ENCODE data around the gene EPM2AIP1. TPM values are rescaled to one million over a fixed set of nuclear protein-coding genes. Genes with fewer than 3 reads are reported as not detected.

Gene EPM2AIP1
- total and polyA plus RNA-seq, 2 donors (not counting 3 experiments of a cell fraction or from before 2014, with no cell fraction given), result 5.4 to 15.1 TPM

- BruUV-seq (replicated peaks), result no TSS peak
- DNase-seq (ENCODE audit: low read depth, low spot score) (no peak), FAIRE-seq (no peak)
- H3K4me2 ChIP-seq (ENCODE audit: insufficient read depth, low read length), result no peak overlapping the region
- no peak overlapping the region for H3K4me3 ChIP-seq (replicated peaks in 1 of 3; ENCODE audit: insufficient read depth in 1 of 3, low read depth in 1 of 3, low read length in 3 of 3)
- H3K27me3 ChIP-seq (ENCODE audit: control insufficient read depth in 2 of 2, insufficient read depth in 2 of 2, low read length in 2 of 2), result no peaks in the 10 kb centered on the region
- TF ChIP-seq JUN (IDR thresholded peaks at IDR 0.05; ENCODE audit: borderline replicate concordance, insufficient read depth, insufficient read length, low read depth) (no peak), EZH2 (IDR thresholded peaks at IDR 0.05; ENCODE audit: borderline replicate concordance, low read depth, low read length, severe bottlenecking) (no peak), POLR2AphosphoS5 (IDR thresholded peaks at IDR 0.05; ENCODE audit: insufficient read depth, low read depth, low read length) (no peak), CTCF (IDR thresholded peaks at IDR 0.05; ENCODE audit: extremely low read depth in 1 of 2, insufficient read depth in 1 of 2, low read depth in 1 of 2, low read length in 2 of 2) (no peak), MYC (IDR thresholded peaks at IDR 0.05; ENCODE audit: low read depth, low read length) (no peak), MAX (IDR thresholded peaks at IDR 0.05; ENCODE audit: insufficient read depth, insufficient read length) (no peak), FOS (IDR thresholded peaks at IDR 0.05; ENCODE audit: borderline replicate concordance, insufficient read depth, low read length) (no peak), GATA2 (IDR thresholded peaks at IDR 0.05; ENCODE audit: insufficient read depth, insufficient read length, low read depth, low read length) (no peak), POLR2A (IDR thresholded peaks at IDR 0.05; ENCODE audit: low read depth, low read length) (no peak)
- no peaks in the 10 kb centered on the region for H3K9me1 ChIP-seq (replicated peaks; ENCODE audit: control insufficient read depth, extremely low read depth, insufficient read depth, low read length)
- H3K79me2 ChIP-seq (ENCODE audit: control insufficient read depth, insufficient read depth, low read length), result no peaks in the 10 kb centered on the region
- no peaks in the 10 kb centered on the region for H4K20me1 ChIP-seq (replicated peaks; ENCODE audit: control insufficient read depth, extremely low read depth, insufficient read depth, low read length)
- intact Hi-C loops (cut with micrococcal nuclease), result no loop called here
- no peak overlapping the region for H3K9ac ChIP-seq (replicated peaks; ENCODE audit: extremely low read depth, insufficient read depth, low read length)
- ChIA-PET POLR2A (no interaction called here), CTCF (interaction anchor here (0.8 kb wide), 1 partner anchor 13 kb away, joined by 3 read pairs; no protein-coding TSS in a partner anchor)
- dilution Hi-C loops (cut with MboI; ENCODE audit: extremely low pct_ligation_motif_present, low sequenced_read_pairs), result no loop called here
- peaks cover 3% of the 10 kb centered on the region in 2 experiments for H3K36me3 ChIP-seq (ENCODE audit: control insufficient read depth in 2 of 2, extremely low read depth in 1 of 2, insufficient read depth in 2 of 2, low read length in 2 of 2)
- no peak overlapping the region for H3K27ac ChIP-seq (ENCODE audit: insufficient read depth, low read depth, low read length)
- no peaks in the 10 kb centered on the region for H3K4me1 ChIP-seq (ENCODE audit: control insufficient read depth, extremely low read depth, insufficient read depth, low read length)
- no peak overlapping the region for H2AFZ ChIP-seq (ENCODE audit: low read depth, low read length)
- H3K9me3 ChIP-seq (replicated peaks; ENCODE audit: control insufficient read depth, insufficient read depth, low read length), result no peaks in the 10 kb centered on the region
Measured at GRCh38 chr3:37037352-37037751, 44.4 kb upstream of the EPM2AIP1 start.
